DND-41 (cell line): ENCODE results near the gene ARPC2.
A peak's percentile ranks its signal among the peaks of the same experiment; 100 is the strongest.

Experiments used
- ATAC-seq: fragments of 200-7000 bp; cut with Tn5 transposase; 3 replicates; pipeline ENCODE4 v1.9.1; 2021; ENCODE audit warnings: low read depth; ENCODE audit not compliant: insufficient read depth
- DNase-seq: peaks from one replicate; pipeline ENCODE4 v3.0.0-alpha.2; 2020
- H2AFZ ChIP-seq: 2 replicates; pipeline ENCODE4 v1.6.0; 2012; ENCODE audit warnings: low read depth, low read length
- H3K27ac ChIP-seq: 2 replicates; pipeline ENCODE4 v1.5.1; 2012; ENCODE audit warnings: low read length, inconsistent platforms
- H3K27me3 ChIP-seq: fragments of 200-600 bp; sonication (generic); 2 replicates; pipeline ENCODE4 v1.6.0; 2012; ENCODE audit warnings: low read length, mild to moderate bottlenecking, inconsistent platforms; ENCODE audit not compliant: insufficient read depth, poor library complexity
- H3K36me3 ChIP-seq: 2 replicates; pipeline ENCODE4 v1.5.1; 2012; ENCODE audit warnings: low read length, inconsistent platforms; ENCODE audit not compliant: insufficient read depth
- H3K4me1 ChIP-seq: 2 replicates; pipeline ENCODE4 v1.5.1; 2012; ENCODE audit warnings: mild to moderate bottlenecking, low read length; ENCODE audit not compliant: insufficient read depth
- H3K4me2 ChIP-seq: 2 replicates; pipeline ENCODE4 v1.6.0; 2012; ENCODE audit warnings: mild to moderate bottlenecking, moderate library complexity, low read length, inconsistent platforms; ENCODE audit not compliant: insufficient read depth
- H3K4me3 ChIP-seq, 2 experiments: fragments of 200-600 bp in 1 of 2; shearing (Covaris generic) in 1 of 2; 2 replicates each; pipeline ENCODE4 v1.5.1; 2012 to 2016; ENCODE audit warnings: inconsistent platforms in 2 of 2, low read length in 2 of 2, mild to moderate bottlenecking in 2 of 2, low read depth in 1 of 2, moderate library complexity in 1 of 2
- H3K79me2 ChIP-seq: 2 replicates; pipeline ENCODE4 v1.6.0; 2012; ENCODE audit warnings: low read length, inconsistent platforms; ENCODE audit not compliant: insufficient read depth
- H3K9ac ChIP-seq: 2 replicates; pipeline ENCODE4 v1.6.0; 2012; ENCODE audit warnings: low read depth, mild to moderate bottlenecking, inconsistent platforms, low read length, moderate library complexity
- H3K9me3 ChIP-seq: 2 replicates; pipeline ENCODE4 v1.5.1; 2012; ENCODE audit warnings: low read length, moderate library complexity, mild to moderate bottlenecking, inconsistent platforms; ENCODE audit not compliant: insufficient read depth, severe bottlenecking
- H4K20me1 ChIP-seq: 2 replicates; pipeline ENCODE4 v1.6.0; 2012; ENCODE audit warnings: low read length; ENCODE audit not compliant: insufficient read depth
- CTCF ChIP-seq: IDR thresholded peaks from 2 replicates; pipeline ENCODE4 v1.5.1; 2012; ENCODE audit warnings: borderline replicate concordance, low read length, moderate library complexity, mild to moderate bottlenecking; ENCODE audit not compliant: poor library complexity, severe bottlenecking; ENCODE audit errors: extremely low read depth
- EZH2 ChIP-seq: IDR thresholded peaks from 3 replicates; pipeline ENCODE4 v1.6.1; 2012; ENCODE audit warnings: borderline replicate concordance, low read depth, mild to moderate bottlenecking, moderate library complexity, low read length, inconsistent platforms; ENCODE audit not compliant: severe bottlenecking

The ARPC2 gene

GRCh38 chr2:218269900-218270720 is 53.1 kb downstream of the ARPC2 start, which contains the start of the genes AAMP and PNKD:
Gene AAMP (minus strand): TSS chr2:218270137. CDS start chr2:218270086, 51 bp downstream.
Gene PNKD (plus strand): TSS chr2:218270519. CDS start chr2:218270536, 17 bp downstream.
- TF ChIP-seq CTCF (peak; percentile 42), EZH2 (no peak)
- peak within 1 kb of the TSS; percentile 97 to 99 for H3K4me3 ChIP-seq
- H3K4me2 ChIP-seq: peak within 1 kb of the TSS; percentile 96
- H3K79me2 ChIP-seq: peaks cover 46% of the 10 kb centered on the region
- peaks cover 37% of the 10 kb centered on the region for H3K4me1 ChIP-seq
- H2AFZ ChIP-seq: peak within 1 kb of the TSS; percentile 97
- peak within 1 kb of the TSS; percentile 90 for H3K9ac ChIP-seq
- peaks cover 58% of the 10 kb centered on the region for H3K36me3 ChIP-seq
- peak; percentile 100 for DNase-seq
- H4K20me1 ChIP-seq: peaks cover 24% of the 10 kb centered on the region
- peak; percentile 91 for ATAC-seq
- H3K9me3 ChIP-seq: no peaks in the 10 kb centered on the region
- peak within 1 kb of the TSS; percentile 89 for H3K27ac ChIP-seq
- no peaks in the 10 kb centered on the region for H3K27me3 ChIP-seq

GRCh38 chr2:218270721-218271486 is 53.9 kb downstream of the ARPC2 start:
- H3K27ac ChIP-seq: peak overlapping the region; percentile 89
- peaks cover 16% of the 10 kb centered on the region for H4K20me1 ChIP-seq
- H3K9ac ChIP-seq: peak overlapping the region; percentile 90
- ATAC-seq (no peak), DNase-seq (no peak)
- H3K9me3 ChIP-seq: no peaks in the 10 kb centered on the region
- no peaks in the 10 kb centered on the region for H3K27me3 ChIP-seq
- H3K36me3 ChIP-seq: peaks cover 58% of the 10 kb centered on the region
- H3K4me1 ChIP-seq: peaks cover 36% of the 10 kb centered on the region
- peak overlapping the region; percentile 96 for H3K4me2 ChIP-seq
- peak overlapping the region; percentile 97 to 99 for H3K4me3 ChIP-seq
- H2AFZ ChIP-seq: peak overlapping the region; percentile 97
- no peak for TF ChIP-seq CTCF
- TF ChIP-seq EZH2: no peak
- H3K79me2 ChIP-seq: peaks cover 44% of the 10 kb centered on the region

GRCh38 chr2:218271487-218271797 is 54.5 kb downstream of the ARPC2 start:
- Histone ChIP-seq H3K36me3 (peaks cover 57% of the 10 kb centered on the region), H2AFZ (no peak overlapping the region), H3K4me1 (peaks cover 36% of the 10 kb centered on the region), H3K79me2 (peaks cover 44% of the 10 kb centered on the region), H3K4me3 (peak overlapping the region; percentile 97 to 99; a peak in 3 of 4 replicates), H3K27ac (peak overlapping the region; percentile 89), H3K4me2 (peak overlapping the region; percentile 96), H3K27me3 (no peaks in the 10 kb centered on the region), H3K9ac (peak overlapping the region; percentile 90), H3K9me3 (no peaks in the 10 kb centered on the region), H4K20me1 (peaks cover 16% of the 10 kb centered on the region)
- DNase-seq (no peak), ATAC-seq (no peak)
- TF ChIP-seq EZH2: no peak
